ENCODE measurements around the gene XPR1.

- TF ChIP-seq CTCF (IDR thresholded peaks at IDR 0.05) (no peak), POLR2A (IDR thresholded peaks at IDR 0.05) (no peak), EP300 (IDR thresholded peaks at IDR 0.05) (no peak)
Observed at GRCh38 chr1:180908074-180908765, 276.4 kb downstream of the XPR1 start.
